Stimulated activated CD4-positive, alpha-beta T cell treated with anti-CD3 and anti-CD28 coated beads, Interleukin-4, amount 100 ng/mL, for 48 hours (primary cell): ENCODE data around the gene BOLA3.
"Not testable (repeated sequence)": the region's sequence is repeated elsewhere in the genome, so short reads cannot be mapped to it uniquely, and the experiment has no call there.

Source experiments
- DNase-seq, 2 donors: peaks; one replicate each; pipeline ENCODE4 v3.0.0-alpha.2; 2020; ENCODE audit warnings: low read depth in 2 of 2

The BOLA3 gene

GRCh38 chr2:74102516-74102915 is 45.2 kb downstream of the BOLA3 start:
- no peak for DNase-seq

- DNase-seq = no peak
Measured at GRCh38 chr2:74101574-74102300, 46.0 kb downstream of the BOLA3 start.

GRCh38 chr2:74100254-74101216 is 47.2 kb downstream of the BOLA3 start:
- no peak for DNase-seq

- DNase-seq = no peak
Measured at GRCh38 chr2:74099835-74100234, 47.9 kb downstream of the BOLA3 start.

GRCh38 chr2:74099271-74099670 is 48.4 kb downstream of the BOLA3 start:
- DNase-seq = no peak

GRCh38 chr2:74097574-74097973 is 50.1 kb downstream of the BOLA3 start:
- DNase-seq = no peak

GRCh38 chr2:74096052-74096451 is 51.7 kb downstream of the BOLA3 start:
- no peak for DNase-seq

GRCh38 chr2:74095632-74096031 is 52.1 kb downstream of the BOLA3 start:
- DNase-seq = no peak

- DNase-seq = no peak
Measured at GRCh38 chr2:74094291-74094690, 53.4 kb downstream of the BOLA3 start.

- no peak for DNase-seq
Measured at GRCh38 chr2:74093840-74094239, 53.9 kb downstream of the BOLA3 start.

- DNase-seq = no peak
Measured at GRCh38 chr2:74093426-74093825, 54.3 kb downstream of the BOLA3 start.

- DNase-seq = no peak
Measured at GRCh38 chr2:74092275-74092674, 55.4 kb downstream of the BOLA3 start.

GRCh38 chr2:74091391-74091790 is 56.3 kb downstream of the BOLA3 start:
- DNase-seq = no peak

- DNase-seq = no peak
Measured at GRCh38 chr2:74089816-74090745, 57.6 kb downstream of the BOLA3 start.

- not testable (repeated sequence) for DNase-seq
Measured at GRCh38 chr2:74088676-74089075, 59.0 kb downstream of the BOLA3 start.

GRCh38 chr2:74087696-74088095 is 60.0 kb downstream of the BOLA3 start:
- DNase-seq = no peak

- no peak for DNase-seq
Measured at GRCh38 chr2:74086021-74086420, 61.7 kb downstream of the BOLA3 start.
